ENCODE results near the gene IAH1.

IAH1 gene

DNA sequence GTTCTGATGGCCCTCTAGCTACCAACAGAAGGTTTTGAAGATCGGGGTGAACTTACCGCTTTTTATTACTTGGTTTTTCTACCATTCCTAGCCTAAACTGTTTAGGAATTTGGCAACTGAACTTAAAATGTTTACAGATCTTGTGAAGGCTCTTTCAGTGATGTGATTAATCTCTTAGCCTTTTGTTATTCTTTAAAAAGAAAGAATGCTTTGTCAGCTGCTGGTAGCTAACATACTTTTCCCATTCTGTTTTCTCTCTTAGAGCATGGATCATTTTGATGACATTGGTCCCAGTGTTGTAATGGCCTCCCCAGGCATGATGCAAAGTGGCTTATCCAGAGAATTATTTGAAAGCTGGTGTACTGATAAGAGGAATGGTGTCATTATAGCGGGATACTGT is 32.8 kb upstream of the IAH1 start:
- Histone ChIP-seq H3K36me3 (ENCODE audit: control insufficient read depth, low read length) (peaks cover 82% of the 10 kb centered on the region), H3F3A (ENCODE audit: control insufficient read depth, insufficient read depth) (no peaks in the 10 kb centered on the region), H3K4me3 (ENCODE audit: low read length) (no peak overlapping the region), H4K20me1 (ENCODE audit: control insufficient read depth, insufficient read depth, low read depth, low read length) (no peaks in the 10 kb centered on the region), H3K27me3 (ENCODE audit: control insufficient read depth, low read length) (no peaks in the 10 kb centered on the region), H3K27ac (ENCODE audit: low read depth, low read length) (no peak overlapping the region), H3K4me2 (ENCODE audit: low read length) (no peak overlapping the region), H3K9me3 (ENCODE audit: control insufficient read depth, insufficient read depth, low read length) (no peaks in the 10 kb centered on the region), H3K79me2 (ENCODE audit: control insufficient read depth, low read length) (no peaks in the 10 kb centered on the region), H3K4me1 (ENCODE audit: control insufficient read depth, low read length) (no peaks in the 10 kb centered on the region), H3K9me2 (replicated peaks; ENCODE audit: control insufficient read depth, low read length) (no peaks in the 10 kb centered on the region)
- TF ChIP-seq EZH2phosphoT487 (IDR thresholded peaks at IDR 0.05; ENCODE audit: borderline replicate concordance, low read length) (no peak), CTCF (IDR thresholded peaks at IDR 0.05; ENCODE audit: low read depth, low read length, poor library complexity, severe bottlenecking) (no peak)

GRCh38 chr2:9443526-9443925 is 30.8 kb upstream of the IAH1 start:
- H3K9me3 ChIP-seq (ENCODE audit: control insufficient read depth, insufficient read depth, low read length) = no peaks in the 10 kb centered on the region
- H3K27me3 ChIP-seq (ENCODE audit: control insufficient read depth, low read length) = no peaks in the 10 kb centered on the region
- no peak overlapping the region for H3K27ac ChIP-seq (ENCODE audit: low read depth, low read length)
- H3K36me3 ChIP-seq (ENCODE audit: control insufficient read depth, low read length) = peaks cover 81% of the 10 kb centered on the region
- H3K9me2 ChIP-seq (replicated peaks; ENCODE audit: control insufficient read depth, low read length) = no peaks in the 10 kb centered on the region
- no peaks in the 10 kb centered on the region for H4K20me1 ChIP-seq (ENCODE audit: control insufficient read depth, insufficient read depth, low read depth, low read length)
- H3F3A ChIP-seq (ENCODE audit: control insufficient read depth, insufficient read depth) = no peaks in the 10 kb centered on the region
- no peak for TF ChIP-seq CTCF (IDR thresholded peaks at IDR 0.05; ENCODE audit: low read depth, low read length, poor library complexity, severe bottlenecking)
- TF ChIP-seq EZH2phosphoT487 (IDR thresholded peaks at IDR 0.05; ENCODE audit: borderline replicate concordance, low read length) = no peak
- no peak overlapping the region for H3K4me2 ChIP-seq (ENCODE audit: low read length)
- H3K79me2 ChIP-seq (ENCODE audit: control insufficient read depth, low read length) = no peaks in the 10 kb centered on the region
- no peaks in the 10 kb centered on the region for H3K4me1 ChIP-seq (ENCODE audit: control insufficient read depth, low read length)
- no peak overlapping the region for H3K4me3 ChIP-seq (ENCODE audit: low read length)

GRCh38 chr2:9445089-9445488 is 29.3 kb upstream of the IAH1 start:
- no peaks in the 10 kb centered on the region for H3K4me1 ChIP-seq (ENCODE audit: control insufficient read depth, low read length)
- H3K4me2 ChIP-seq (ENCODE audit: low read length) = no peak overlapping the region
- no peaks in the 10 kb centered on the region for H3K27me3 ChIP-seq (ENCODE audit: control insufficient read depth, low read length)
- no peaks in the 10 kb centered on the region for H3K79me2 ChIP-seq (ENCODE audit: control insufficient read depth, low read length)
- no peaks in the 10 kb centered on the region for H3K9me3 ChIP-seq (ENCODE audit: control insufficient read depth, insufficient read depth, low read length)
- no peaks in the 10 kb centered on the region for H3K9me2 ChIP-seq (replicated peaks; ENCODE audit: control insufficient read depth, low read length)
- no peaks in the 10 kb centered on the region for H3F3A ChIP-seq (ENCODE audit: control insufficient read depth, insufficient read depth)
- no peak overlapping the region for H3K4me3 ChIP-seq (ENCODE audit: low read length)
- H3K27ac ChIP-seq (ENCODE audit: low read depth, low read length) = no peak overlapping the region
- TF ChIP-seq EZH2phosphoT487 (IDR thresholded peaks at IDR 0.05; ENCODE audit: borderline replicate concordance, low read length) = no peak
- TF ChIP-seq CTCF (IDR thresholded peaks at IDR 0.05; ENCODE audit: low read depth, low read length, poor library complexity, severe bottlenecking) = no peak
- H4K20me1 ChIP-seq (ENCODE audit: control insufficient read depth, insufficient read depth, low read depth, low read length) = no peaks in the 10 kb centered on the region
- H3K36me3 ChIP-seq (ENCODE audit: control insufficient read depth, low read length) = peaks cover 79% of the 10 kb centered on the region

GRCh38 chr2:9451231-9451630 is 23.1 kb upstream of the IAH1 start:
- Histone ChIP-seq H3K4me2 (ENCODE audit: low read length) (no peak overlapping the region), H3K79me2 (ENCODE audit: control insufficient read depth, low read length) (no peaks in the 10 kb centered on the region), H3K27me3 (ENCODE audit: control insufficient read depth, low read length) (no peaks in the 10 kb centered on the region), H3K4me1 (ENCODE audit: control insufficient read depth, low read length) (no peaks in the 10 kb centered on the region), H3K4me3 (ENCODE audit: low read length) (no peak overlapping the region), H3K36me3 (ENCODE audit: control insufficient read depth, low read length) (peaks cover 70% of the 10 kb centered on the region), H3K9me2 (replicated peaks; ENCODE audit: control insufficient read depth, low read length) (no peaks in the 10 kb centered on the region), H3K9me3 (ENCODE audit: control insufficient read depth, insufficient read depth, low read length) (no peaks in the 10 kb centered on the region), H4K20me1 (ENCODE audit: control insufficient read depth, insufficient read depth, low read depth, low read length) (no peaks in the 10 kb centered on the region), H3F3A (ENCODE audit: control insufficient read depth, insufficient read depth) (no peaks in the 10 kb centered on the region), H3K27ac (ENCODE audit: low read depth, low read length) (no peak overlapping the region)
- no peak for TF ChIP-seq CTCF (IDR thresholded peaks at IDR 0.05; ENCODE audit: low read depth, low read length, poor library complexity, severe bottlenecking)
- TF ChIP-seq EZH2phosphoT487 (IDR thresholded peaks at IDR 0.05; ENCODE audit: borderline replicate concordance, low read length) = no peak
